Mammary epithelial cell (primary cell): ENCODE data around the gene RUNDC1.

ENCODE experiments used
- CTCF ChIP-seq, 2 donors: IDR thresholded peaks in 1 of 2; conservative IDR thresholded peaks in 1 of 2; 2 replicates each; pipeline ENCODE4 v1.5.1; 2011 to 2012; ENCODE audit warnings: inconsistent platforms in 2 of 2, low read length in 2 of 2, mild to moderate bottlenecking in 2 of 2, control low read depth in 1 of 2, low read depth in 1 of 2; ENCODE audit not compliant: insufficient read depth in 1 of 2; ENCODE audit errors: extremely low read depth in 1 of 2
- EZH2 ChIP-seq: IDR thresholded peaks from 2 replicates; pipeline ENCODE4 v1.6.1; 2012; ENCODE audit warnings: low read length, inconsistent platforms, borderline replicate concordance

GRCh38 chr17:42975265-42975664 lies 5.1 kb upstream of the RUNDC1 start:
- TF ChIP-seq CTCF (conservative IDR thresholded peaks at IDR 0.05 in 1 of 2, IDR thresholded peaks at IDR 0.05 in 1 of 2; ENCODE audit: extremely low read depth in 1 of 2, insufficient read depth in 1 of 2, low read depth in 1 of 2, low read length in 2 of 2) (no peak), EZH2 (no peak)
